ENCODE data around the gene ATXN2. TPM values are rescaled to one million over a fixed set of nuclear protein-coding genes. Genes with fewer than 3 reads are reported as not detected.

ATXN2 gene
- total RNA-seq, 1 donor from 2014 or later = 51.8 TPM

DNA sequence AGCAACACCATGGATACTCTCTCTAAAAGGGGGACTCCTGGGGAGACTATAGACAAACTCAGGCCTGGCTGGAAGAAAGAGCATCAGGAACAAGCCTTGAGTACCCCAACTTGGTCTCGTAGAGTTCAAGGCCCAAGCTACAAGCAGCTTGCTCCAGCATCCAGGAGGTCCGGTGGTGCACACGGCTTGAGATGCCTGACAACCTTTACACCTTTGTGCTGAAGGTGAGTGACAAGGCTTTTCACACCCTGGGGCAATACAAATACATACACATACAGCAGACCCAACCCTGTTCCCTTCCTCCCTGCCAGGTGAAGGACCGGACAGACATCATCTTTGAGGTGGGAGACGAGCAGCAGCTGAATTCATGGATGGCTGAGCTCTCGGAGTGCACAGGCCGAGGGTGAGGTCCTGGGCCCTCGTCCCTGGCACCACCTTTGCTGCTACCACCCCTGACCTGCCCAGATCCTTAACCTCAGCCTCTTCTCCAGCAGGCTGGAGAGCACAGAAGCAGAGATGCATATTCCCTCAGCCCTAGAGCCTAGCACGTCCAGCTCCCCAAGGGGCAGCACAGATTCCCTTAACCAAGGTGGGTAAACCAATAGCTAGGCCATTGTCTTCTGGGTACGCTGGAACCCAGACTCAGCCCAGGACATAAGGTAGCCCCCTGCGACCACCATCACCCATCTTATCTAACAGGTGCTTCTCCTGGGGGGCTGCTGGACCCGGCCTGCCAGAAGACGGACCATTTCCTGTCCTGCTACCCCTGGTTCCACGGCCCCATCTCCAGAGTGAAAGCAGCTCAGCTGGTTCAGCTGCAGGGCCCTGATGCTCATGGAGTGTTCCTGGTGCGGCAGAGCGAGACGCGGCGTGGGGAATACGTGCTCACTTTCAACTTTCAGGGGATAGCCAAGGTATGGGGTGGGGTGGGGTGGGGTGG lies 152.2 kb downstream of the ATXN2 start:
- ATAC-seq (ENCODE audit: poor library complexity) (no peak), DNase-seq (peak; percentile 25)
- intact Hi-C loops (cut with DNase I) = no loop called here

DNA sequence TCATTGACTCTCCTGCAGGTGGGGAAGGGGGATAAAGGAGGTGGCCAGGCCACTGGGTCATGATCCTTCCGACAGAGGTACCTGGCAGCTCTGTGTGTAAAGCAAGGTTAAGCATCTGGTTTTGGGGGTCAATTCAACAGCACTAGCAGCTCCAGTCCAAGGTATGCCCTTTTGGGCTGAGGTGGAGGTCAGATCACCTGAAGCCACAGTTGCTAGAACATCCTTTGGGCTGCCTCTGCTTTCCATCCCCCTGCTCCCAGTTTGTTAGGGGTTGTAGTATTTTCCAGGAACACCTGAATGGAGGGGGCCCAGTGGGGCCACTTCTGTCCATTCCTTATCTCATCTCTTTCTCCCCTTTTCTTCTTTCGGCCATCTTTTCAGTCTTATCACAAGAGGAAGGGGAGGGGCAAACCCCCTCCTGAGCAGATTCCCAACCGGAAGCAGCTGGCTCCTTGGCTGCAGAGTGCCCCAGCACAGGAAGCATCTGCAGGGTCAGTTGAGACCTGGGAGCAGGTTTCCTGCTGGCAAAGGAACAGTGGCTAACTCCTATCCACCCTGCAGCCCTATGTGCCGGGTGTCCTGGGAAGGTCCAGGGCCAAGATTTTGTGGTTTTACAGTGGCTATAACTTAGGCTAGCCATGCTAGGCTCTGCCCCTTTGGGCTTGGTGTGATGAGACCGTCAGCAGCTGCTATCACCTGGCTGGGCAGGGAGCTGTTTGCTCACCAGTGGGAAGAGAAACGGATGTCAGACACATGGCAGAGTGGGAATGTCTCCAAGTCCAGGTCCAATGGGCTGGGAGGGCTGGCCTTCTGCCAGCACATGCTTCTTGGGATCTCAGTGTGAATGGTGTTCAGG lies 153.2 kb downstream of the ATXN2 start:
- ATAC-seq (ENCODE audit: poor library complexity) (peak; percentile 3), DNase-seq (peak; percentile 66)
- intact Hi-C loops (cut with DNase I) = no loop called here

DNA sequence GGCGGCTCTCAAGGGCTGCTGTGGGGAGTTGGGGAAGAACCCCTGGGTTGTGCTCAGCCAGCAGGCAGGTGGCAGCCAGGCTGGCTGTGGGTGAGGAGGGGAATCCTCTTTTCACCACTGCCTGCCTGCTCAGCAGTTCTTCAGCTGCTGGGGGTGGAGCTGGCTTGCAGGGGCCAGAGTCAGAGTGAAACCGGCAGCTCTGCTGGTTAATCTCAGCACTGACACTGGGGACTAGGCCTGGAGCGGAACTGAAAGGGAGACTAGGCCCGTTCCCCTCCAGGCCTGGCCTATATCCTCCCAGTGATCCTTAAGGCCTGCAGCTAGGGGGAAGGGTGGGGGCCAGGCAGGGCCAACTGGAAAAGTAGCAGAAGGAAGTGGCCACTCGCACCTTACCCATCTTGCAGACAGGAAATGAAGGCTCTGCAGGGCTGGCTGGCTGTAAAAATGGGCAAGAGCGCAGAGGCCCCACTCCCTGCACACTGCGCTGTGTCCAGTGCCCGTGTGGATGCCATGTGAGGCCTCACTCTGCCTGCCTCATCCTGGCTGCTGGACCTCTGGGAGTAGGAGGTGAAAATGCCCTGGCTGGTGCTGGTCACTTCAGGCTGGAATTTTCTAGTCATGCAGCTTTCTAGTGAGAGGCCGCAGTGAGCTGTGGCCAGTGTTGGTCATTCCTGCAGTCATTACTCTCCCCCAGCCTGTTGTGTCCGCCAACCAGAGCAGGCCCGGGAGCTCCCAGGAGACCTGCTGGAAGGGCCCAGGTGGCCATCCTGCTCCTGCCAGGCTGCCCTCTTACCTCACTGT lies 154.0 kb downstream of the ATXN2 start:
- ATAC-seq (ENCODE audit: poor library complexity) (peak; percentile 65), DNase-seq (peak; percentile 83)
- intact Hi-C loops (cut with DNase I) = no loop called here

DNA sequence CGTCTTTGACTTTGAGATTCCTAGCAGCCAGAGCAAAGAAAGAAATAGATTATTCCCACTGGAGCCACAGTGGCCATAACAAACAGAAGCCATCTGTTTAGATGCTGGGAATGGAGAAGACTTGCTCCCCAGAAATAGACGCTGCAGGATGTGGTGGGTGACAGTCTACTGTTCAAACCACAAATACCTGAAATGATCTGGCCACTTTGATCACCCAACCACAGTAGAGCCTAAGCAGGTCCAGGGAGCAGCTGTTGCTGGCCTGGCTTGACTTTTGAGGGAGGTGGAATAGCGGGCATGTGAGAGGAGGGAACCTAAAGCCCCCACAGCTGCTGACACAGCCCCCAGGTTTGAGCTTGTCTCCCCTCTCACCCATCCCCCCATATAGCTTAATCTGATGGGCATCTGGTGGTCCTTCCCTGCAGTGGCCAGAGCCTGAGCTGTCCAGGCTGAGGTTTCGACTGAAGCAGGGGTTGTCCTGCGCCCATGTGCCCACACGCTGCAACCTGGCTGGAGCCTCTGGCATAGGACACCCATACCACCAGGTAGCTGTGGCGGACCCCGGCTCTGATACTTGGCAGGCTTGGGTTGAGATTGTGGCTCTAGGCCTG lies 154.7 kb downstream of the ATXN2 start:
- intact Hi-C loops (cut with DNase I) = no loop called here
- ATAC-seq (ENCODE audit: poor library complexity) (no peak), DNase-seq (no peak)

DNA sequence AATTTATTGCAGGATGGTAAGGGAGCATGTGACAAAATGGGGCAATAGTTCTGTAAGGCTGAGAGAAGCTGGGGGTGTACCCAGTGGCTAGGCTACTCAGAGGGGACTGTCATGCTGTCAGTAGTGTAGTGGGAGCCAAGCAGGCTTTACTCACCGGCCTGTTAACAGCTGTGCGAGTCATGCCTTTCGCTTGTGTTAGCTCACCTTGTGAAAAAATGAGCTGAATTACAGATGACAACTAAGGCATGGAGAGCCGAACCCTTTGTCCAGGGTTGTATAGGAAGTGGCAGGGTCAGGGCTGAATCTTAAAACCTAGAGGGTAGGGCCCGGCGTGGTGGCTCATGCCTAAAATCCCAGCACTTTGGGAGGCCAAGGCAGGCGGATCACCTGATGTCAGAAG lies 155.5 kb downstream of the ATXN2 start:
- DNase-seq (peak; percentile 28), ATAC-seq (ENCODE audit: poor library complexity) (no peak)
- intact Hi-C loops (cut with DNase I) = no loop called here

DNA sequence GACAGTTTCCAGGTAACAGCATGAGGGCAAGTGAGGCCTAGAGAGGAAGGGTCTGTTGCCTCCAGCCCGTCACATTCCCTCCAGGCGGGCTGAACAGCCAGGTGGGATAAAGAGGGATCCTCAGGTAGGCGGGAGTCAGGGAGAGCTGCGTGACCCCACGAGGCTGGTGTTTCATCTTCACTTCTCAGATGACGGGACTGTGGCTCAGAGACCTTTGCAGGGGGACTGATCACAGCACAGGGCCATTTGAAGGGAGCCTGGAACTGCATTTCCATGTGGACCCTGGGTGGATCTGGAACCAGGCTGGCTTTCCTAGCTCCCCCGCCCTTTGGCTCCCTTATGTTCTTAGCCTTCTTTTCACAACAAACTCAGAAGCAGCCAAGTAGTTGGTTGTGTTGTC lies 156.0 kb downstream of the ATXN2 start:
- intact Hi-C loops (cut with DNase I) = no loop called here
- no peak for ATAC-seq (ENCODE audit: poor library complexity)
- DNase-seq = peak; percentile 13

DNA sequence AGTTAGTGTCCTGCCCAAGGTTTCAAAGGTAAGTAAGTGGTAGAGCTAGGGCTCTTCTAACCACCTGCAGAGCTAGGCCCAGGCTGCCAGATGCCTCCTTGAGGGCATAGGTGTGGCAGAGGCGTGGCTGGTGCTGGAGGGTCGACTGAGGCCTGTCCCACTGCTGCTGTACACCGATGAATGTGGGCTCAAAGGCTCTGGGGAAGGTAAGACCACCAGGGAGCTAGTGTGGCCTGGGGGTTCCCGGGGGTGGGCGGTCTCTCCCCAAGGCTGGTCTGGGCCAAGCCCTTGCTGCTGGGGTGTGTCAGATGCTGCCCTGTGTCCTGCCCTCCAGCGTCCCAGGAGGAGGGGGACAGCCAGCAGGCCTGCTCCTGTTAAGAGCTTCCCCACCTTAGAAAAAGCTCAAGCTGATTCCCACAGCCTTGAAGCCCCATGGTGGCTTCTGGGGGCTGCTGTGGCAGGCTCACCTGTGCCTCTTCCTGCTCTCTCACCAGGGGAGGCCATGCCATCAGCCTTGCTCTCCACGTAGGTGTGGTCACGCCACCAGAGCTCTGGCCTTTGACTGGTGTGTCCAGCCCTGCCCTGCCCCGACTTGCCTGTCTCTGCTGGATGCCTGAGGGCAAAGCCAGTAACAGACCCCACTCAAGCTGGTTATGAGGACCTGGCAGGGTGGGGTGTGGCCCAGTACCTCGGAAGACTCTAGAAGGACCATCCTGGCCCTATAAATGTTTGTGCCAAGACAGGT lies 156.6 kb downstream of the ATXN2 start:
- ATAC-seq (ENCODE audit: poor library complexity) (no peak), DNase-seq (peak; percentile 38)
- intact Hi-C loops (cut with DNase I) = no loop called here

DNA sequence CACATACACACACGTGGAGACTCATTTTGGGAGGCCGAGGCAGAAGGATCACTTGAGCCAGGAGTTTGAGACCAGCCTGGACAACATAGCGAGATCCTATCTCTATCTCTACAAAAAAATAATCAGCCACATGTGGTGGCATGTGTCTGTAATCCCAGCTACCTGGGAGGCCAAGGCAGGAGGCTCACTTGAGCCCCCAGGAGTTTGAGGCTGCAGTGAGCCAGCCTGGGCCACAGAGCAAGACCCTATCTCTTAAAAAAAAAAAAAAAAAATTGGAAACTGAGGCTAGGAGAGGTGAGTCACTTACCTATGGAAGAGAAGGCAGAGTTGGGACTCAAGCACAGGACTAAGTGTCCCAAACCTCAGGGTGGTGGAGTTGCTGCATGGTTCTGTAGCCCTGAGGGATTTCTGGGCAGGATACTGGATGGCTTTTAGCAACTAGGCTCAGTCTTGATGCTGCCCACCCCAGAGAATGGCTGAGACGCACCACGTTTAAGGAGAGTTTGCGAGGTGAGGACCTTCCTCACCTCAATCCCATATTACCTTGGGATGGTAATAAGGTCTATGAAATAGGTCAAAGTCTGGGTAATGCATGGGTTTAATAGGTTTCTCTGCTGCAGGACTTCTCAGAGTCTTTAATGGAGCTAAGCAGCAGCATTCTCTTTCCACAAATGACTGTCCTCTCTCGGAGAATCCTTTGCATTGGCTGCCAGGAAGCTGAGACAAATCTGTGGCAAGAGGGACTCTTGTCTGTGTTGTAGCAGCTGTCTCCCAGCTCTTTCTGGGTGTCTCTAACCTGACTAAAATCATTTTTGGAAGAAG lies 157.8 kb downstream of the ATXN2 start:
- no peak for ATAC-seq (ENCODE audit: poor library complexity)
- intact Hi-C loops (cut with DNase I) = no loop called here
- DNase-seq = peak; percentile 6

DNA sequence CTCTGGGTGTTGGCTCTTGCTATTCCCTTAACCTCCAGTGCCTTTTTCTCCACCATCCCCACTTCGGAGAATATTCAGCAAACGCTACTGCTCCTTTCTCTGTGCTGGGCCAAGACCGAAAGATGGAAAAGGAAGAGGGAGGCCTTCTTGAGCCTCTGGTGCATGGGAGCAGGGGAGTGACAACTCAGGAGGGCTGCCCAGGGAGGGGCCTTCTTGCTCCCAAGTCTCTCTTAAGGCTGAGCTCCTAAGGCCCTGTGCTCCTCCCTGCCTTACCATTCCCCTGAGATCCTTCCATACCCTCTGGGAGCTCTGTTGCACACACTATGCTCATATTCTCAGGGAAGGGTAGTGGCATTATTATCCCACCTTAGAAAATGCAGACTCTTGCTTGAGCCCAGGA lies 158.5 kb downstream of the ATXN2 start:
- DNase-seq (peak; percentile 21), ATAC-seq (ENCODE audit: poor library complexity) (no peak)
- intact Hi-C loops (cut with DNase I) = no loop called here

DNA sequence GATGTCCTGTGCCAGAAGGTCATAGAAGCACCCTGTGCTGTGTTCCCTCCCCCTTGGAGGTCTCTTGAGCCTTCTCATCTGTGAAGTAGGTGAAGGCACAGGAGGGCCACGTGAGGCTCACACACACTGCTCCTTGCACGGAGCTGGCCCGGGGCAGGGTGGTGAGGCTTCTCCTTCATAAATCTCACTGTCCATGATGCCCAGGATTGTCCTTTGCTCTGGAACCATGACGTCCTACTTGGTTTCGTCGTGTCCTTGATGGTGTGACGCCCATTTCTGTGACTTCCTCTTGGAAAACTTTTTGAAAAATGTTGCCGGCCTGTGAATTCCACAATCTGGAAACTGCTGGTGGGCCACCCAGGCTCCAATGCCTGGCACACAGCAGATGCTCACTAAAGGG lies 159.0 kb downstream of the ATXN2 start:
- ATAC-seq (ENCODE audit: poor library complexity) = no peak
- intact Hi-C loops (cut with DNase I) = no loop called here
- peak; percentile 42 for DNase-seq

DNA sequence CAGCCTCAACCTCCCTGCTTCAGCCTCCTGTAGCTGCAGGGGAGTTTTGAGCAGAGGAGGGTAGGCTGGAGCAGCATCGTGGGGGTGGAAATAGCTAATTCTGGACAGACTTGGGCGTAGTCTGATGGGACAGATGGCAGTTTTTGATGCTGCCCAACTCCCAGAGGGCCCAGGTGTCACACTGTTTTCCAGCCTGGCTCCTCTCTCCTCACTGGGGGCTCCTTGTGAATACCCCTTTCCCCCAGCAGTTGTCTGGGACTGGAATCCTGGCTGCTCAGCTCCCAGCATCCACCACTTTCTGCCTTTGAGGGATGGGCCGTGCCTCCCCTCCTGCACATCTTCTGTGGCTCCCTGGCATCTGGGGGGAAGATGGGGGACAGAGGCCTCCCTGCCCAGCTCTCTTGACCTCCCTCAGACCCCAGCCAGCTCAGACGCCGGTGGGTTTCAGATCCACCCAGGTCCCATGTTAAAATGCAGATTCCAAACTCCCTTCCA lies 159.4 kb downstream of the ATXN2 start:
- intact Hi-C loops (cut with DNase I) = no loop called here
- no peak for ATAC-seq (ENCODE audit: poor library complexity)
- DNase-seq = peak; percentile 21

DNA sequence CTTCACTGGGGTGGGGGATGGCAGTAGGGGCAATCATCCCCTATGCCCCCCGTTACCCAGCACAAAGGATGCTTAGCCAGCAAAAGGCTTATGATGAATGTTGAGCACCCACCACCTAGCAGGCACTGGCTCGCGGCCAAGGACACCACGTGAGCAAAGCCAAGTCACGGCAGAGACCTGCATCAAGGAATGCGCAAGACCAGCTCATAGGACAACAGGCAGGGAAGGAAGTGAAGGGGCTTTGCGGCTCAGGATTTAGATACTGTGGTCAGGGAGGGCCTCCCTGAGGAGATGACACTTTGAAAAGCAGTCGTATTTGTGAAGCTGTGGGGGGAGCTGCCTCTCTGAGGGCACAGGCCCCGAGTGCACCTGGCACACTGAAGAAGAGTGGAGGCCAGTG lies 160.6 kb downstream of the ATXN2 start:
- intact Hi-C loops (cut with DNase I) = no loop called here
- ATAC-seq (ENCODE audit: poor library complexity) (no peak), DNase-seq (peak; percentile 65)

DNA sequence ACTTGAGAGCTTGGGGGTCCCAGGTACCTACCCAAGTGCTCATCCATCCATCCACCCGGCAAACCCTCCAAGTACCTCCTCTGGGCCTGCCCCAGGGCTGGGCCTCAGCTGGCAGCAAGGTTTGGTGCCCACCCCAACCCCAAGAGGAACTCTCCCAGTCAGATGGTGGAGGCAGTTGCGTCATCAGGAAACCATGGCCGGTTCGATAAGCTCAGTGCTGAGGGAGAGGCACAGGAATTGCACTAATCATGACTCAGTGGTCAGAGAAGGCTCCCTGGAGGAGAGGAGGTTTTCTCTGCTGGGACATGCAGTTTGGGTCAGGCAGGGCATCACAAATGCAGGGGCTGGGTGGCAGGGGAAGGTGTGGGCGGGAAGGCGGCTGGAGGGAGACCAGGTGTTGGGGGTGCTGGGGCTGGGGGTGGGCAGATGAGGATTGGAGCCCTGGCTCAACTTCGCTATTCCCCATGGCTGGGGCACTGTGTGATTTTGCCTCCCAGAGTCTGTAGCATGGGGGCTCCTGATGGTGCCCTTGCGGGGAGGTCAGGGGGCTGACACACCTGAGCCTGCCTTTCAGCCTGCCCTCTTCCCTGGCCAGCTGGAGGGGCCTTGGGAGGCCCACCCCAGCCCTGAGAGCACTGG lies 161.2 kb downstream of the ATXN2 start:
- ATAC-seq (ENCODE audit: poor library complexity) (peak; percentile 7), DNase-seq (peak; percentile 59)
- intact Hi-C loops (cut with DNase I) = no loop called here

DNA sequence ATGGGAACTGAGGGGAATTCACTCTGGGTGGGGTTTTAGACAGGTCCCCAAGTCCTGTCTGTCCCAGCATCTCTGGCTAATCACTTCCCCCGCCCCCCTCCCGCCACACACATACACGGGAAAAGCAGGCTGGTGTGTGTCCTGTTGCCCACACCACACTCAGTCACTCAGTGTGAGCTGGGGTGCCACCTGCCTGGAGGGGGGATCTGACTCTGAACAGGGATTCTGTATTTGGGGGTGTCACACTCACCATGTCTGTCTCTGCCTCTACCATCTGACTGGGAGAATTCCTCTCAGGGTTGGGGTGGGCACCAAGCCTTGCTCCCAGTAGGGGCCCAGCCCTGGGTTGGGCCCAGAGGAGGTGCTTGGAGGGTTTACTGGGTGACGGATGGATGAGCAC lies 162.3 kb downstream of the ATXN2 start:
- ATAC-seq (ENCODE audit: poor library complexity) (no peak), DNase-seq (peak; percentile 13)
- intact Hi-C loops (cut with DNase I) = no loop called here

DNA sequence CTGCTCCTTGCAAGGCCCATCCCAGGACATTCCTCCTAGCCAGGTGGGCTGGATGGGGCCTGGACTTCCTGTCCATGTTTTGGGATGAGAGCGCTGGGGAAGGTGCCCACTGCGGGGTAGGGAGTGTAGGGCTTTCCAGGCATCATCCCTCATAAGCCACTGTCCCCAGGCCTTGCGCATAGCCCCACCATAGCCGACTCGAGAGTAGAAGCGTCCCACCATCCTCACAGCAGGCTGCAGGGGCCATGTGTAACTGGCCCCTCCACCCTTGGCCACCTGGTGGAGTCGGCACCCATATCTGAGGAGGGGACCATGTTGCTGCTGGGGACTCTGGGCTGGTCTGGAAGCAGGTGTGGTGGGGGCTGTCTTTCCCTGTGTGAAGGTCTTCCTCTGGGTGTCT lies 162.8 kb downstream of the ATXN2 start:
- no peak for ATAC-seq (ENCODE audit: poor library complexity)

DNA sequence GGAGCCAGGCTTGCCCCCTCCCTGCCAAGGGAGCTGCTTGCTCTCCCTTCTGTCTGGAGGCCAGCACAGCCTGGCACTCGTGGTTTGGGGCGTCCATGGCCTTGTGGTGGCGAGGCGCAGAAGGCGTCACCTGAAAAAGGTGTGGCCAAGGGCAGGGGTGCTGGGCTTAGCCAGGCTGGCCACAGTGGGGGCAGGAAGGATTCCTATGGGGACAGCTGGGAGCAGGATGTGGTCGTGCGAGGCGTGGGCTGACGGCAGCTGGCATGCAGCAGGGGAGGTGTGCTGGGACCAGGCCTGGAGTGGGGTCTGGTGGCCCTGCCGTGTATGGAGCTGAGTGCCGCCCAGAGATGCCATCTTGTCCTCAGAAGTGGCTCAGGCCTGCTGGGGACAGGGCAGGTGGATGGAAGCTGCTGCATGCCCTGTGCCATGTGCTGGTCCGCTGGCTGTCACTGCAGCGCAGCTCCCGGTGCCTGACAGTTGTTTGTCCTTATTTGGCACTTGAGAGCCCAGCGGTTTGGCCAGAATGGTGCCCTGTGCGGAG lies 163.4 kb downstream of the ATXN2 start:
- intact Hi-C loops (cut with DNase I) = no loop called here
- peak; percentile 44 for DNase-seq
- no peak for ATAC-seq (ENCODE audit: poor library complexity)

More for the DNA sequence above, 162.8 kb downstream of the ATXN2 start:
- DNase-seq = no peak
- intact Hi-C loops (cut with DNase I) = no loop called here

Data from Right ventricle myocardium superior (tissue), 1 donor.